GM13977 (cell line): ENCODE data around the gene DOC2A.

ENCODE experiments used
- DNase-seq: peaks from one replicate; pipeline ENCODE4 v3.0.0; 2012; ENCODE audit warnings: low spot score
- CTCF ChIP-seq: IDR thresholded peaks from 2 replicates; pipeline ENCODE4 v1.5.1; 2012; ENCODE audit warnings: mild to moderate bottlenecking, control low read depth; ENCODE audit not compliant: insufficient read depth; ENCODE audit errors: extremely low read depth, missing control alignments
- in situ Hi-C: fragments of 300-500 bp; cut with MboI; formaldehyde crosslinking; loops from one replicate; pipeline ENCODE4 v1.12.0; 2022; ENCODE audit warnings: low sequenced_read_pairs, low pct_unique_long_range_greater_than_20kb, mixed read lengths, inconsistent platforms; ENCODE audit not compliant: unreplicated experiment

Gene DOC2A

GRCh38 chr16:29975811-29976511 is 34.9 kb downstream of the DOC2A start:
- in situ Hi-C loops = no loop called here
- TF ChIP-seq CTCF = no peak
- no peak for DNase-seq

- no peak for TF ChIP-seq CTCF
- in situ Hi-C loops = no loop called here
These were observed 35.7 kb downstream of the DOC2A start for GRCh38 chr16:29975134-29975538.

GRCh38 chr16:29974291-29975133 is 36.3 kb downstream of the DOC2A start:
- in situ Hi-C loops = no loop called here
- peak; percentile 10 for TF ChIP-seq CTCF
- DNase-seq = no peak

More at GRCh38 chr16:29975134-29975538, 35.7 kb downstream of the DOC2A start:
- no peak for DNase-seq

GRCh38 chr16:29973384-29974246 is 37.2 kb downstream of the DOC2A start, which contains the start of gene TAOK2:
Gene TAOK2, plus strand, starts transcription at chr16:29973868. Its CDS starts 3,905 bp downstream, at chr16:29977773.
- peak; percentile 100 for DNase-seq
- in situ Hi-C loops = no loop called here
- TF ChIP-seq CTCF = no peak

GRCh38 chr16:29972992-29973383 is 37.8 kb downstream of the DOC2A start:
- no peak for TF ChIP-seq CTCF
- no peak for DNase-seq
- in situ Hi-C loops = no loop called here

GRCh38 chr16:29972500-29972899 is 38.3 kb downstream of the DOC2A start:
- no peak for TF ChIP-seq CTCF

More at GRCh38 chr16:29972500-29972899, 38.3 kb downstream of the DOC2A start:
- no peak for DNase-seq
- in situ Hi-C loops = no loop called here
